H1 (cell line): Measurements from ENCODE around the gene MED12L. TPM values are rescaled to one million over a fixed set of nuclear protein-coding genes. Genes with fewer than 3 reads are reported as not detected.
A peak's percentile ranks its signal among the peaks of the same experiment; 100 is the strongest.

Experiments used
- CTCF ChIA-PET: fragments of 300-600 bp; sonication (Branson Sonifier 250); formaldehyde crosslinking; loops from one replicate; lab custom pipeline; 2021; ENCODE audit not compliant: partially characterized antibody; lab: Charles Lee
- POLR2A ChIA-PET: fragments of 300-600 bp; sonication (Branson Sonifier 250); formaldehyde crosslinking; loops from one replicate; lab custom pipeline; 2021; ENCODE audit warnings: inconsistent platforms; ENCODE audit not compliant: partially characterized antibody; lab: Charles Lee
- DNase-seq, 2 experiments: peaks; one replicate each; pipeline versions ENCODE4 v3.0.0 to v3.0.0-alpha.2; 2010 to 2022; ENCODE audit warnings: low spot score in 2 of 2, low read depth in 1 of 2, mixed read lengths in 1 of 2
- FAIRE-seq: peaks from 2 replicates; lab custom pipeline; 2011; peaks lifted over from hg19 to GRCh38; lab: Jason Lieb, UNC
- H2AFZ ChIP-seq: 2 replicates; pipeline ENCODE4 v1.8.1; 2012; ENCODE audit warnings: low read length, inconsistent platforms
- H2AK5ac ChIP-seq: 2 replicates; pipeline ENCODE4 v1.6.1; 2013; ENCODE audit warnings: low read depth, low read length
- H2BK120ac ChIP-seq: replicated peaks from 2 replicates; pipeline ENCODE3; 2013; ENCODE audit warnings: low read depth, low read length, inconsistent platforms
- H2BK12ac ChIP-seq: 2 replicates; pipeline ENCODE4 v1.6.1; 2013; ENCODE audit warnings: low read depth, low read length
- H2BK15ac ChIP-seq: 2 replicates; pipeline ENCODE4 v1.6.1; 2013; ENCODE audit warnings: low read length
- H2BK20ac ChIP-seq: 2 replicates; pipeline ENCODE4 v1.6.1; 2013; ENCODE audit warnings: low read length
- H2BK5ac ChIP-seq: 2 replicates; pipeline ENCODE4 v1.6.1; 2013; ENCODE audit warnings: low read depth, low read length
- H3K14ac ChIP-seq: 2 replicates; pipeline ENCODE4 v1.6.1; 2013; ENCODE audit warnings: inconsistent platforms; ENCODE audit not compliant: insufficient read length
- H3K18ac ChIP-seq: 2 replicates; pipeline ENCODE4 v1.6.1; 2013; ENCODE audit warnings: low read length; ENCODE audit errors: extremely low read depth
- H3K23ac ChIP-seq: 2 replicates; pipeline ENCODE4 v1.6.1; 2013; ENCODE audit warnings: inconsistent platforms; ENCODE audit not compliant: insufficient read length
- H3K23me2 ChIP-seq: 2 replicates; pipeline ENCODE4 v1.6.1; 2013; ENCODE audit warnings: low read depth, low read length
- H3K27ac ChIP-seq: 2 replicates; pipeline ENCODE4 v1.6.1; 2011; ENCODE audit warnings: low read depth, low read length, inconsistent platforms
- H3K27me3 ChIP-seq, 4 experiments: replicated peaks in 1 of 4; 1 replicate in 1 of 4; 2 replicates in 3 of 4; pipeline versions ENCODE4 v1.6.1 to v1.8.1; 2011 to 2013; ENCODE audit warnings: low read length in 3 of 4, mild to moderate bottlenecking in 3 of 4, inconsistent platforms in 2 of 4, mixed read lengths in 2 of 4, moderate library complexity in 1 of 4; ENCODE audit not compliant: control insufficient read depth in 3 of 4, insufficient read depth in 3 of 4; ENCODE audit errors: extremely low read depth in 1 of 4
- H3K36me3 ChIP-seq, 4 experiments: 2 replicates each; pipeline versions ENCODE4 v1.6.1 to v1.8.1; 2011 to 2013; ENCODE audit warnings: mild to moderate bottlenecking in 4 of 4, low read length in 3 of 4, moderate library complexity in 2 of 4, control low read depth in 1 of 4, inconsistent platforms in 1 of 4; ENCODE audit not compliant: insufficient read depth in 4 of 4, control insufficient read depth in 2 of 4
- H3K4ac ChIP-seq: replicated peaks from 2 replicates; pipeline ENCODE3; 2013; ENCODE audit warnings: low read length, low read depth, mixed read lengths, inconsistent platforms; ENCODE audit not compliant: insufficient read length
- H3K4me1 ChIP-seq, 4 experiments: replicated peaks in 1 of 4; 1 replicate in 1 of 4; 2 replicates in 3 of 4; pipeline versions ENCODE4 v1.6.1 to v1.8.1; 2011 to 2013; ENCODE audit warnings: low read length in 3 of 4, inconsistent platforms in 2 of 4, mixed read lengths in 1 of 4; ENCODE audit not compliant: insufficient read depth in 4 of 4, control insufficient read depth in 3 of 4
- H3K4me2 ChIP-seq, 2 experiments: 2 replicates each; pipeline versions ENCODE4 v1.6.1 to v1.8.1; 2011 to 2013; ENCODE audit warnings: low read depth in 2 of 2, low read length in 2 of 2, control low read depth in 1 of 2, inconsistent platforms in 1 of 2, mild to moderate bottlenecking in 1 of 2; ENCODE audit not compliant: insufficient read depth in 1 of 2
- H3K4me3 ChIP-seq, 4 experiments: fragments of 200-600, 300-600 bp in 1 of 4; sonication (generic), shearing (Covaris generic), sonication (Bioruptor Twin) in 1 of 4; 2 replicates each; pipeline versions ENCODE4 v1.5.1 to v1.8.1; 2011 to 2016; ENCODE audit warnings: low read length in 4 of 4, low read depth in 3 of 4, control low read depth in 2 of 4, inconsistent platforms in 2 of 4, mild to moderate bottlenecking in 2 of 4, mixed read lengths in 1 of 4, moderate library complexity in 1 of 4; ENCODE audit not compliant: insufficient read depth in 2 of 4; ENCODE audit errors: extremely low read depth in 1 of 4
- H3K56ac ChIP-seq: replicated peaks from 2 replicates; pipeline ENCODE3; 2013; ENCODE audit warnings: low read depth, mild to moderate bottlenecking, mixed read lengths, low read length, inconsistent platforms; ENCODE audit not compliant: insufficient read length
- H3K79me1 ChIP-seq: 2 replicates; pipeline ENCODE4 v1.6.1; 2013; ENCODE audit warnings: low read depth, low read length, control low read depth
- H3K79me2 ChIP-seq, 2 experiments: 2 replicates each; pipeline versions ENCODE4 v1.6.1 to v1.8.1; 2012 to 2013; ENCODE audit warnings: low read length in 2 of 2, mild to moderate bottlenecking in 2 of 2, inconsistent platforms in 1 of 2; ENCODE audit not compliant: insufficient read depth in 2 of 2, control insufficient read depth in 1 of 2
- H3K9ac ChIP-seq, 4 experiments: replicated peaks in 1 of 4; 1 replicate in 1 of 4; 2 replicates in 3 of 4; pipeline versions ENCODE4 v1.6.1 to v1.8.1; 2011 to 2013; ENCODE audit warnings: low read depth in 3 of 4, low read length in 3 of 4, control low read depth in 2 of 4, mild to moderate bottlenecking in 2 of 4, moderate library complexity in 2 of 4, inconsistent platforms in 1 of 4; ENCODE audit errors: extremely low read depth in 1 of 4
- H3K9me3 ChIP-seq, 2 experiments: 2 replicates each; pipeline versions ENCODE4 v1.6.1 to v1.8.1; 2012 to 2013; ENCODE audit warnings: mild to moderate bottlenecking in 2 of 2, moderate library complexity in 2 of 2, control low read depth in 1 of 2, inconsistent platforms in 1 of 2, low read depth in 1 of 2, low read length in 1 of 2, mixed read lengths in 1 of 2; ENCODE audit not compliant: insufficient read depth in 2 of 2
- H4K20me1 ChIP-seq, 2 experiments: replicated peaks in 1 of 2; 2 replicates each; pipeline versions ENCODE3 to v1.8.1; 2011 to 2013; ENCODE audit warnings: inconsistent platforms in 2 of 2, low read length in 2 of 2, mild to moderate bottlenecking in 1 of 2; ENCODE audit not compliant: insufficient read depth in 2 of 2, control insufficient read depth in 1 of 2
- H4K5ac ChIP-seq: 2 replicates; pipeline ENCODE4 v1.6.1; 2013; ENCODE audit warnings: low read length, low read depth, mixed read lengths, inconsistent platforms; ENCODE audit not compliant: insufficient read length
- H4K8ac ChIP-seq: 2 replicates; pipeline ENCODE4 v1.8.0; 2013; ENCODE audit warnings: mild to moderate bottlenecking, moderate library complexity, low read length, inconsistent platforms; ENCODE audit not compliant: insufficient read depth; ENCODE audit errors: extremely low read depth
- H4K91ac ChIP-seq: replicated peaks from 2 replicates; pipeline ENCODE3; 2013; ENCODE audit warnings: low read length, mixed read lengths, inconsistent platforms; ENCODE audit not compliant: insufficient read length
- ATF2 ChIP-seq: IDR thresholded peaks from 2 replicates; pipeline ENCODE4 v1.6.1; 2012; ENCODE audit warnings: low read length, inconsistent platforms
- BACH1 ChIP-seq: IDR thresholded peaks from 2 replicates; pipeline ENCODE4 v1.6.1; 2012; ENCODE audit warnings: low read length, improper control_type of control experiment
- CEBPB ChIP-seq: IDR thresholded peaks from 2 replicates; pipeline ENCODE4 v1.6.1; 2012; ENCODE audit warnings: low read depth, low read length
- EP300 ChIP-seq, 2 experiments: IDR thresholded peaks; 1 replicate in 1 of 2; 2 replicates in 1 of 2; pipeline ENCODE4 v1.6.1; 2011 to 2012; ENCODE audit warnings: low read depth in 2 of 2, low read length in 2 of 2, mild to moderate bottlenecking in 2 of 2, borderline replicate concordance in 1 of 2, inconsistent platforms in 1 of 2, moderate library complexity in 1 of 2
- KDM4A ChIP-seq: IDR thresholded peaks from one replicate; pipeline ENCODE4 v1.7.1; 2012; ENCODE audit warnings: low read depth, mild to moderate bottlenecking, moderate library complexity, low read length, inconsistent platforms; ENCODE audit not compliant: severe bottlenecking
- POLR2AphosphoS5 ChIP-seq: IDR thresholded peaks from 2 replicates; pipeline ENCODE4 v1.6.1; 2011; ENCODE audit warnings: low read depth, low read length
- SIRT6 ChIP-seq: IDR thresholded peaks from one replicate; pipeline ENCODE4 v1.7.1; 2012; ENCODE audit warnings: low read length, inconsistent platforms
- SP4 ChIP-seq: IDR thresholded peaks from 2 replicates; pipeline ENCODE4 v1.6.1; 2012; ENCODE audit warnings: low read length, inconsistent platforms
- TAF7 ChIP-seq: optimal IDR thresholded peaks from 2 replicates; pipeline ENCODE3; 2011; ENCODE audit warnings: low read depth, mild to moderate bottlenecking, inconsistent platforms, low read length, moderate library complexity, borderline replicate concordance
- USF2 ChIP-seq: IDR thresholded peaks from 2 replicates; pipeline ENCODE4 v1.6.1; 2011; ENCODE audit warnings: low read length, improper control_type of control experiment
- ZNF274 ChIP-seq: IDR thresholded peaks from 2 replicates; pipeline ENCODE4 v1.7.0; 2012; ENCODE audit warnings: low read length, borderline replicate concordance; ENCODE audit errors: extremely low read depth
- WGBS, 2 experiments: shearing (Covaris generic) in 1 of 2; methylation state at CpG; one replicate each; pipeline versions ENCODE4 v1.1.6 to v1.1.7; 2013 to 2015; ENCODE audit warnings: low lambda C conversion rate in 2 of 2, mixed read lengths in 2 of 2, inconsistent platforms in 1 of 2, low coverage in 1 of 2, missing lambda C conversion rate in 1 of 2; ENCODE audit not compliant: insufficient replicate concordance in 2 of 2, insufficient coverage in 1 of 2, insufficient read length in 1 of 2; ENCODE audit errors: extremely low coverage in 1 of 2, missing lambda C conversion rate in 1 of 2; 5-methylcytosine and 5-hydroxymethylcytosine counted together
- polyA plus RNA-seq, 7 experiments: library from polyadenylated mRNA; depleted of rRNA in 3 of 7; stranded (reverse) in 5 of 7; unstranded in 2 of 7; fragments of >200 nt in 5 of 7; fragments of 200-250 nt in 2 of 7; gene quantifications; 1 replicate in 5 of 7; 2 replicates in 1 of 7; 4 replicates in 1 of 7; pipeline versions ENCODE4 v1.2.1 to v1.2.3, GENCODE V29; 2011 to 2013; ENCODE audit warnings: missing spikeins in 2 of 7, mixed read lengths in 2 of 7
- total RNA-seq: library from RNA; stranded (reverse); fragmentation: NEBNext Ultra II Directional; extraction: Animal tissue kit (Norgen Biotek cat#: 25700); gene quantifications from 2 replicates; pipeline ENCODE4 v1.2.1, GENCODE V29; 2021

The MED12L gene
- total and polyA plus RNA-seq, 2 of the 8 experiments (the other 6 are each of a cell fraction or from before 2014, with no cell fraction given) = 3.6 to 26.2 TPM

- Histone ChIP-seq H3K9me3 (no peaks in the 10 kb centered on the region), H3K4me3 (peak overlapping the region in 1 of 4 experiments; percentile 29; a peak in 1 of 8 replicates), H3K56ac (no peak overlapping the region), H3K4me2 (peak overlapping the region; percentile 48 to 68; a peak in 2 of 4 replicates), H2BK5ac (no peak overlapping the region), H3K4ac (no peak overlapping the region), H4K20me1 (no peaks in the 10 kb centered on the region), H2AFZ (no peak overlapping the region), H3K9ac (no peak overlapping the region), H4K5ac (peak overlapping the region; percentile 82), H3K79me1 (no peaks in the 10 kb centered on the region), H2BK12ac (no peak overlapping the region), H3K18ac (no peak overlapping the region; the same call in 1 of the 2 replicates), H4K8ac (no peak overlapping the region), H2BK15ac (no peak overlapping the region), H4K91ac (no peak overlapping the region), H3K14ac (no peak overlapping the region), H3K23me2 (no peaks in the 10 kb centered on the region), H3K23ac (no peak overlapping the region), H2BK120ac (no peak overlapping the region), H3K27me3 (no peaks in the 10 kb centered on the region), H3K36me3 (peaks cover 0 to 12% (median 1%) of the 10 kb centered on the region in 4 experiments; a peak in 4 of 8 replicates), H3K4me1 (peaks cover 3 to 9% (median 5%) of the 10 kb centered on the region in 4 experiments), H2AK5ac (no peak overlapping the region), H3K79me2 (no peaks in the 10 kb centered on the region), H2BK20ac (no peak overlapping the region), H3K27ac (no peak overlapping the region)
- WGBS, 2 experiments = 10% methylated on average over 4 of the region's 4 CpGs; no CpG with 5 or more reads in 1 of the 2 experiments
- ChIA-PET POLR2A (no interaction called here), CTCF (interaction anchor here (0.8 to 1.5 kb wide), 3 partner anchors 12 to 115 kb away, joined by 3 read pairs; partner anchors contain the start of gene P2RY14)
- FAIRE-seq (no peak), DNase-seq (no peak)
- TF ChIP-seq BACH1 (no peak), CEBPB (no peak), KDM4A (no peak), ATF2 (no peak), SP4 (no peak), USF2 (no peak), POLR2AphosphoS5 (no peak), EP300 (IDR thresholded peaks at IDR 0.05; ENCODE audit: borderline replicate concordance in 1 of 2, low read depth in 2 of 2, low read length in 2 of 2) (no peak), ZNF274 (no peak), TAF7 (no peak), SIRT6 (no peak)
These were observed 308.5 kb downstream of the MED12L start for GRCh38 chr3:151393941-151394340.
